Measurements from ENCODE around the gene NKIRAS2. TPM values are rescaled to one million over a fixed set of nuclear protein-coding genes. Genes with fewer than 3 reads are reported as not detected.

NKIRAS2 gene
- total RNA-seq, 1 donor from 2014 or later: 63.6 TPM

DNA sequence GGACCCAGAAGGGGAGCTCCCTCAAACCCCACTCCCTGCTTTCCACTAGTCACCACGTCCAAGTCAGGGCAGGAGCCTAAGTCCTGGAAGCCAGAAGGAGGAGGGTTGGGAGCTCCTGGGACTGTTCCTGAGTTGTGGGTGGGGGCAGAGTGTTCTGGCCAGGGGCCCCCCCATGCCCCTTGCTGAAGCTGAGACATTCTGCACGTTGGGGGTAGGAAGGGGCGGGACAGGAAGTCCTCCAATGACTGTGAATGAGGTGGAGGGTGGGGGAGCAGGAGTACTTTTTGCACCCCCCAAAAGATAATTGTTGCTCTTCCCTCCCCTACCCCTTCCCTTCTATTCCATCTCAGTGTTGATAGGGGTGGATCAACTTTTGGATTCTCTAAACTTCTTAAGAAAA lies 51.9 kb downstream of the NKIRAS2 start:
- TF ChIP-seq, protein P1, sequence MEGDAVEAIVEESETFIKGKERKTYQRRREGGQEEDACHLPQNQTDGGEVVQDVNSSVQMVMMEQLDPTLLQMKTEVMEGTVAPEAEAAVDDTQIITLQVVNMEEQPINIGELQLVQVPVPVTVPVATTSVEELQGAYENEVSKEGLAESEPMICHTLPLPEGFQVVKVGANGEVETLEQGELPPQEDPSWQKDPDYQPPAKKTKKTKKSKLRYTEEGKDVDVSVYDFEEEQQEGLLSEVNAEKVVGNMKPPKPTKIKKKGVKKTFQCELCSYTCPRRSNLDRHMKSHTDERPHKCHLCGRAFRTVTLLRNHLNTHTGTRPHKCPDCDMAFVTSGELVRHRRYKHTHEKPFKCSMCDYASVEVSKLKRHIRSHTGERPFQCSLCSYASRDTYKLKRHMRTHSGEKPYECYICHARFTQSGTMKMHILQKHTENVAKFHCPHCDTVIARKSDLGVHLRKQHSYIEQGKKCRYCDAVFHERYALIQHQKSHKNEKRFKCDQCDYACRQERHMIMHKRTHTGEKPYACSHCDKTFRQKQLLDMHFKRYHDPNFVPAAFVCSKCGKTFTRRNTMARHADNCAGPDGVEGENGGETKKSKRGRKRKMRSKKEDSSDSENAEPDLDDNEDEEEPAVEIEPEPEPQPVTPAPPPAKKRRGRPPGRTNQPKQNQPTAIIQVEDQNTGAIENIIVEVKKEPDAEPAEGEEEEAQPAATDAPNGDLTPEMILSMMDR (IDR thresholded peaks at IDR 0.05): no peak
- Histone ChIP-seq H3K27me3 (no peaks in the 10 kb centered on the region), H3K4me1 (peaks cover 0 to 3% of the 10 kb centered on the region in 2 donors), H3K27ac (no peak overlapping the region), H3K9me3 (no peaks in the 10 kb centered on the region), H3K36me3 (no peaks in the 10 kb centered on the region), H3K4me3 (peak overlapping the region in 1 of 2 donors; percentile 45)
- intact Hi-C loops (cut with DNase I): no loop called here
- no peak for DNase-seq (ENCODE audit: low spot score in 2 of 2)

DNA sequence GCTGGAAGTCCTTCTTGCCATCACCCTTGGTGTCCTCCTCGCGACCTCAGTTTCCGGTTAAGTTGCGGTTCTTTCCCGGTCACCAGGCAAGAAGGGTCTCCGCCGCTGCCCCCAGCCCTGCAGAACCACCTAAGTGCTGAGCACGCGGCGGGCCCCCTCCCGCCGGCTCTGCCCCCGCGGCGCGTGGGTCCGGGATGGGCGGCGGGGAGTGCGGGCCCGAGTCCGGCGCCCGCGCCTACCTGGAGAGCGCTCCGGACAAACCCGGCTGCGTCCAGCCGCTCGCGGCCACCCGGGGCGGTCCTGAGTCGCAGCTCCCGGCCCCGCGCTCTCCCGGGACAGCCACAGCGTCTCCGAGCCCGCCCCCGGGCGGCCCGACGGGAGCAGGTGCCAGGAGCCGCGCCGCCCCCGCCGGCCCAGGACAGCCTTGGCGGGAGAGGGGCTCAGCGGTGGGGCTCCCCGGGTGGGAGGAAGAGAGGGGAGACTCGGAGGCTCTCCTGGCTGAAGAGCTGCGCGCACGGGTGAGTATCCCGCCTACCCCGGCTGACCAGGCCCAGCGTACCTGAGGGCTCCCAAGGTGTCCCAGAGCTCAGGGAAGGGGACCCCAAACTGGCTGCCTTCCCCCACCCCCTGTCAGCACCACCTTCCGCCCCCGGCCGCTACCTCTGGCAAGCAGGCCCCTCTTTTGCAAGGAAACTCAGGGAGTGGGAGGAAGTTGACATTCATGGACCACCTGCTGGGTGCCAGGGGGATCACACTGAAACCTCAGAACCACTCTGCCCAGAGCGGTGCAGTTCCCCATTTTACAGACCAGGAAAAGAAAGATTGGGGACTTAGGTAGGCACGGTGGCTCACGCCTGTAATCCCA lies 52.7 kb downstream of the NKIRAS2 start:
- Histone ChIP-seq H3K27ac (no peak overlapping the region), H3K4me1 (peaks cover 0 to 3% of the 10 kb centered on the region in 2 donors), H3K27me3 (no peaks in the 10 kb centered on the region), H3K36me3 (no peaks in the 10 kb centered on the region), H3K9me3 (no peaks in the 10 kb centered on the region), H3K4me3 (peak overlapping the region; percentile 39 to 45)
- DNase-seq (ENCODE audit: low spot score in 2 of 2): no peak
- intact Hi-C loops (cut with DNase I): no loop called here
- TF ChIP-seq, protein P1 (IDR thresholded peaks at IDR 0.05): no peak

Other genes starting within 250 kb of the NKIRAS2 start
- 47.9 TPM for gene JUP, start 233.4 kb upstream of the NKIRAS2 start, total RNA-seq
- 61.4 TPM for gene P3H4, start 208.1 kb upstream of the NKIRAS2 start, total RNA-seq
- gene FKBP10, start 207.1 kb upstream of the NKIRAS2 start, total RNA-seq: 388 TPM
- 36.7 TPM for gene NT5C3B, start 183.9 kb upstream of the NKIRAS2 start, total RNA-seq
- gene KLHL10, start 182.3 kb upstream of the NKIRAS2 start, total RNA-seq: not detected
- gene KLHL11, start 154.7 kb upstream of the NKIRAS2 start, total RNA-seq: 8.9 TPM
- gene ACLY, start 101.1 kb upstream of the NKIRAS2 start, total RNA-seq: 64.4 TPM
- gene ODAD4, start 89.5 kb upstream of the NKIRAS2 start, total RNA-seq: not detected
- 72.9 TPM for gene CNP, start 53.3 kb upstream of the NKIRAS2 start, total RNA-seq
- gene DNAJC7, start 2.7 kb upstream of the NKIRAS2 start, total RNA-seq: 79.7 TPM
- 0.21 TPM for gene C17orf113, start 30.5 kb downstream of the NKIRAS2 start, total RNA-seq
- gene ZNF385C, start 78.4 kb downstream of the NKIRAS2 start, total RNA-seq: not detected
- 1.7 TPM for gene DHX58, start 92.6 kb downstream of the NKIRAS2 start, total RNA-seq
- gene KAT2A, start 101.3 kb downstream of the NKIRAS2 start, total RNA-seq: 94.3 TPM
- gene HSPB9, start 102.7 kb downstream of the NKIRAS2 start, total RNA-seq: not detected
- 137 TPM for gene RAB5C, start 134.9 kb downstream of the NKIRAS2 start, total RNA-seq
- gene KCNH4, start 161.1 kb downstream of the NKIRAS2 start, total RNA-seq: not detected
- gene HCRT, start 165.4 kb downstream of the NKIRAS2 start, total RNA-seq: not detected
- gene GHDC, start 174.4 kb downstream of the NKIRAS2 start, total RNA-seq: 94.3 TPM

All from ascending aorta (tissue), 2 donors.